NCI-H2227 treated with DMSO at 0.1 percent for 48 hours (cell line): ENCODE results near the gene URI1.
"Not testable (repeated sequence)": the region's sequence is repeated elsewhere in the genome, so short reads cannot be mapped to it uniquely, and the experiment has no call there.

ENCODE experiments used
- DNase-seq: peaks from one replicate; lab custom pipeline; 2025; lab: John Stamatoyannopoulos, UW

URI1 gene

DNA sequence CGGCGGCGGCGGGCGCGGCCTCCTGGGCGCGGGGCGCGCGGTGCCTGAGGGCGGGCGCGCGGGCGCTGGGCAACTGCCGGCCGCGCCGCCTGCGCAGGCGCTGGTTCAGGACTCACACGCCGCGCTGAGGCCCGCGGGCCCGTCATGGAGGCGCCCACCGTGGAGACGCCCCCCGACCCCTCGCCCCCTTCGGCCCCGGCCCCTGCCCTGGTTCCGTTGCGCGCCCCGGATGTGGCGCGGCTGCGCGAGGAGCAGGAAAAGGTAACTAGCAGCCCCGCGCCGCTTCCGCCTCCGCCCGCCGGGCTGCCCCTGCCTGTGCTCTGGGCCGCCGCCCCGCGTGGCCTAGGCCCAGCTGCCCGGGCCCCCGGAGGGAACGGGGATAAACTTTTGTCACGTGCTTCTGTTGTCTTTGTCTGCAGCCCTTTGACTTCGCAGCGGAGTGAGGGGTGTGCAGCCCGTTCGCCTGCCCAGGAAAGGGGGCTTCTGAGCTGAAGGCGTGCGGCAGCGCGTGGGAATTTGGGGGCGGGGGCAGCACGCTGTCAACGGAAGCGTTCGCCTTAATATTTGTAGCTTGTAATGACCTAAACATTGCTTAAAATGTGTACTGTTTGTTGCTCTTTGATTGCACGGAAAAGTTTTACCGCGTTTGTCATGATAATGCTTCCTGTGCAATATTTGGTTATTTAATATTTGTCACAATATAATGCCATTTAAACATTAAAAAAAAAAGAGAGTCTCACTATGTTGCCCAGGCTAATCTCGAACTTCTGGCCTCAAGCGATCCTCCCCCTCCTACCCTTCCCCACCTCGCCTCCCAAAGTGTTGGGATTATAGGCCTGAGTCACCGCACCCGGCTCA, 594 bp downstream of the URI1 start:
- peak; percentile 77 for DNase-seq

DNA sequence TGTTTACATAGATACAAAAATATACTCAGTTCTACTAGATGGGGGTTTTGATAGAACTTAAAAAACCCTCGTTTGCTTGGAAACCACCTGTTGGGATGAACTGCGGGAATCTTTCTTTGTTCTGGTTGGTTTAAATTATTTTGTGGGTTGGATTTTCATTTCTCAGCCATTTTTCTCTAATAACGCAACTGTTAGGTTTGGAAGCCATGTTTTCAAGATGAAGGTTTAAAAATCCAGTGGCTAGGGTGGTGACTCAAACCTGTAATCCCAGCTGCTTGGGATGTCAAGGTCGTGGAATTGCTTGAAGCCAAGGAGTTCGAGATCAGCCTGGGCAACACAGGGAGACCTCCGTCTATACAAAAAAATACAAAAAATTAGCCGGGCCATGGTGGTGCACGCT, 1.6 kb downstream of the URI1 start:
- DNase-seq, result no peak

DNA sequence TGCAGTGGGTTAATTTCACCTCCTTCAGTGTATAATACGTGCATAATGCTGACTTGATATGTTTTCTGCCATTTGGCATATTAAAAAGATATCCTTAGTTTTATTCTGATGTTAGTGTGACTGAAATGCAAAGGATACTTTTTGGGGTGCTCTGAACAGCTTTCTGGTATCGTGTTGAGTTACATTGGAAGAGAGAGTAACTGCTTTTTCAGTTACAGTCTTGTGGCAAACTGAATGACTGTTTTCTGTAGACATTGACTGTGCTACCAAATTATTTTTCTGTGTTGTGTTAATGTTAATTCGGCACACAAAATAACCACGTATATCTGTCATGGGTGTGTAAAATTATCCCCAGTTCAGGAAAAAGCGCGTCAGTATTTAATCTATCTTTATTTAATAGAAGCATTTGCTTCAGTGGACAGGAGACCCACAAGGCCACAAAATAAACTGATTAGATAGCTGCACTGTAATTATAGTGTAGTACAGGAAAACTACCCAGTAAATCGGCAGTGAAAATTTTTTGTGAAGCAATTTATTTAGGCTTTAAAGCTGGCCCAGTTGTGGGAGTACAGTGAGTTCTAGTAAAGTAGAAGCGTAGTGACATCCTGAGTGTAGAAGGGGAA, 2.5 kb downstream of the URI1 start:
- peak; percentile 60 for DNase-seq

DNA sequence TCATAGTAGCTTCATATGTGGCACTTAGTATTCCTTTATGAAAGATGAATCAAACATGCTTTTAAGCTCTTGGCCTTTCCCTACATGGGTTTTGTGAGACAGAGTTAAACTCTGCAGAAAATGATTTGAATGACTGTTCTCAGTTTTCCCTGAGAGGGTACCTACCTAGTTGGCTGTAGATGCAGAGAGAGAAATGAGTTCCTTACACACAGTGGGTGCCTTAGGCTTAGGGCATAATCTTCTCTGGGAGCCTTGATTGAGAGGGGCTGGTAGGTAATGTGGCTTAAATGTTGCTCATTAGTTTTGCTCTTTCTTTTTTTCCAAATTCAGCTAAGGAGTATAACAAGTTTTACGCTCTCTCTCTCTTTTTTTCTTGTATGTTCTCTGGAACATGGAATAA, 3.0 kb downstream of the URI1 start:
- no peak for DNase-seq

DNA sequence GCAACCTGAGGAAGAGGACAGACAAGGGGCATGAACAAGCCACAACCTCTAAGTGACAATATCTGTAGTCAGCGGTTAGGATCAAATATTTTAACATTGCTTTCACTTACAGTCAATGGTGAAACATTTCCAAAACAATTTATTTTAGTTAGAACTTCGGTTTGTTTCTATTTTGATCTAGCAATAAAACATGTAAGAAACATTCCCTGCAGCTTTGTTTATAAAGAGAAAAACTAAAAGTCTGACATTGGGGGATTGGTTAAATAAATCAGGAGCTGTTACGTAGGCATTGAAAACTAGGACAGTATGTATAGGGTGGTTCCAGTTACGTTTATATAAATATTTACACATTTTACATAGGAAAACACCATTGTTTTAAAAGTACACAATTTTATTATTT, 3.4 kb downstream of the URI1 start:
- no peak for DNase-seq

DNA sequence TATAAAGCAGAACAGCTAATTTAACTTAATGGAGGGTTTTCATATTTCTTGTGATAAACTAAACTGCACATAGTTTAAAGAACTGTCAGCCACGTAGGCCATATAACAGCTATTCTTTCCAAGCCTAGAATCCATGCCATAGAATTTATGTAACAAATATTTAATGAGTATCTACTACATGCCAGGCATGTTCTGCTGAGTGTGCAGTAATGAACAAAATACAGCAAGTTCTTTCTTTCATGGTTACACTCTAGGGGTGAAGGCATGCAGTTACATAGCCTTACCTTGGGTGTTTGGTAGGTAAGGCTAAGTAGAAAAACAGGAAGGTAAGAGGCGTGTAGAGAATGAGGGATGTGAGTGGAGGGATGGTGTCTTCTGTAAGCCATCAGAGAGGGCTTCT, 4.6 kb downstream of the URI1 start:
- no peak for DNase-seq

DNA sequence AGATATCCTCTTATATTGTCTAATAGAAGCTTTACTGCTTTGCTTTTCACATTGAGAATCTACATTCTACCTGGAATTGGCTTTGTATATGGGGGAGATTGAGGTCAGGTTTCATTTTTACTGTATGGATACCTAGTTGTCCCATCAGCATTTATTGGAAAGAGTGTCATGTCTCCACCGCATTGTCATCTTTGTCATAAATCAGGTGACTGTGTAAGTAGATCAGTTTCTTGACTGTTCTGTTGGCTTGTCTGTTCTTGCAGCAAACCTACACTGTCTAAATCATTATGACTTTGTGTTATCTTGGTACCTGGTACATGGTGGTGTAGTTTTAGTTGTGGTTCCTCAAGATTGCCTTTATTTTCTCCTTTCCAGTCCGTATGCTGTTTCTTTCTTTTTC, 5.8 kb downstream of the URI1 start:
- DNase-seq, result no peak

DNA sequence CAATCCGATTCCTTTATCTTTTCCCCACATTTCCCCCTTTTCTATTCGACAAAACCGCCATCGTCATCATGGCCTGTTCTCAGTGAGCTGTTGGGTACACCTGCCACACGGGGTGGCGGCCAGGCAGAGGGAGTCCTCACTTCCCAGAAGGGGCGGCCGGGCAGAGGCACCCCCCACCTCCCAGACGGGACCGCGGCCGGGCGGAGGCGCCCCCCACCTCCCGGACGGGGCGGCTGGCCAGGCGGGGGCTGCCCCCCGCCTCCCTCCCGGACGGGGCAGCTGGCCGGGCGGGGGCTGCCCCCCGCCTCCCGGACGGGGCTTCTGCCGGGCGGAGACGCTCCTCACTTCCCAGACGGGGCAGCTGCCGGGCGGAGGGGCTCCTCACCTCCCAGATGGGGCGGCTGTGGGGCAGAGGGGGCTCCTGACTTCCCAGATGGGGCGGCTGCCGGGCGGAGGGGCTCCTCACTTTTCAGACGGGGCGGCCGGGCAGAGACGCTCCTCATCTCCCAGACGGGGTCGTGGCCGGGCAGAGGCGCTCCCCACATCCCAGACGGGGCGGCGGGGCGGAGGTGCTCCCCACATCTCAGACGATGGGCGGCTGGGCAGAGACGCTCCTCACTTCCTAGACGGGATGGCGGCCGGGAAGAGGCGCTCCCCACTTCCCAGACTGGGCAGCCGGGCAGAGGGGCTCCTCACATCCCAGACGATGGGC, 6.9 kb downstream of the URI1 start:
- not testable (repeated sequence) for DNase-seq

DNA sequence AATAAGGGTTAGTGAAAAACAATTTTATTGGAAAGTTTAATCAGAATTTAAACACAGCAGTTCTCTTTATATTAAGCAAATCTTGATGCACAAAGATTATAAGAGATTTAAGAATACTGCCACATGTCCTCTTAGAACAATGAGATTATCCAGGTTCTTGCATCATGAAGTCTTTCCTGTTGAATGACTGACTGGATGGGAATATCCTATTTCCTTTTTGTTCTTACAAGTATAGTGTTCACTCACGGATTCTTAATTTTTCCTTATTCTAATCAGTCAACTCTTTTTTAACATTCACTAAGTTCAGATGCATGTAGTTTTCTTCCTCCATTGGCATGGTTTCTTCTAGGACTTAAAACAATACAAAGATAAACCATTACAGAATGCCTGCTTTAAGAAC, 10.1 kb downstream of the URI1 start:
- no peak for DNase-seq

DNA sequence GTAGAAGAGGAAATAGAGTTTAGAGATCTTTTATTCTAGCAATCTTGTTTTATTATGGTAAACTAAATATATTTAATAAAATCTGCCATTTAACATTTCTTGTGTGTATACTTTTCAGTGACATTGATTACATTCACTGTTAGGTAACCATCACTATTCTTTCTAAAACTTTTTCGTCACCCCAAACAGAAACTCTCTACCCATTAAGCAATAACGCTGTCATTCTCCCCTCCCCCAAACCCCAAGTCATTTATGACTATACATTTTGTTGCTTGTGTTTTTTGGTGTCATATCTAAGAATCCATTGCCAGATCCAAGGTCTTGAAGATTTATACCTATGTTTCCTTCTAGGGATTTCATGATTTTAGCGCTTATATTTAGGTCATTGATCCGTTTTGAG, 10.6 kb downstream of the URI1 start:
- DNase-seq, result no peak

DNA sequence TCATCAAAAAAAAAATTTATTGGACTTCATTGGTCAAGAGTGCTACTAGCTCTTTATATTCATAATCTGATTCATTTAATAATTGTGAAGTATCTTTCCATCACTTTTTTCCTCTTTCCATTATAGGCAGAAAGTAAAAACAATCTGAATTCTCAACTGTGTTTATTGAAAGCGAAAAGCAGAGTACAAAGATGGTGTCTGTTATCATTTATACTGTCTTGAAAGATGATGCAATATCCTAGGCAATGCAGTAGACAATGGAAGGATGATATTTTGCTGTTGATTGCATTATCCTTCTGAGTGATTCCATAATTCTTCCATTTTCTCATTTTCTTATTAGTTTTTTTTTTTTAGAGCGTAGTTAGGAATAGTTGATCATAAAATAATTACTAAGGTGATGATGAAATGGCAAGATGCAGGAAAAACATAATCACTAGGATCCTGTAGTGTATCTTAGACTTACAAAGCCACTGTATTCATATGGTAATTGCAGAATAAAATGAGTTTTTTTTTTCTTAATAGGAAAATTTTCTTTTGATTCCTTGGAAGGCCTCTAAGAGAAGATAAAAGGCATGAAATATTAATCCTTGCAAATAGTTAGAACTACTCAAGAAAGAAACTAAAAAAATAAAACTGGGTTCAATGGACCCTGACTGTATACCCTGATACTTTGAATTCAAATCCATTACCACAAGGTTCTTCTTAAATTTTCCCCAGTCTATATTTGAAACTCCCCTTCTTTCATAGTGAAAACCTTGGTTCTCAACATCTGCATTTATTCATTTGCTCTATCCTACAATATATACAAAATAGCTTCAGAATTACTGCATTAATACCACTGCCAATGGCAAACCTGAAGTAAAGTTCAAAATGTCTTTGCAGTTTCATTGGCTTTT, 11.6 kb downstream of the URI1 start:
- DNase-seq, result no peak

DNA sequence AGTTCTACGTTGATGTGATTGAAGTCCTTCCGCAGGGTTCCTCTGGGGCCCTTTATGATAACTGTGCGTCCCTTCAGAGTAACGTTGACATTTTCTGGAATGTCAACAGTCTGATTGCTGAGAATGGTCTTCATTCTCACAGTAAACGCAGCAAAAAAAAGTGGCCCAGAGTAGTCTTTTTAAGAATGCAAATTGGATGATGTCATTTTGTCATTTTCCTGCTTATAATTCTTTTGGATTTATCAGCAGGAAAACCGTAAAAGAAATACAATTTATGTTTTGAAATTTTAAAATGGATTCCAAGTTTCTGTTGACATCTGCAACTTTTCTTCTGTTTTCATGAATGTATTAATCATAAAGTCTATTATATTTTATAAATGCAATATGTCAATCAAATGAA, 14.8 kb downstream of the URI1 start:
- no peak for DNase-seq

DNA sequence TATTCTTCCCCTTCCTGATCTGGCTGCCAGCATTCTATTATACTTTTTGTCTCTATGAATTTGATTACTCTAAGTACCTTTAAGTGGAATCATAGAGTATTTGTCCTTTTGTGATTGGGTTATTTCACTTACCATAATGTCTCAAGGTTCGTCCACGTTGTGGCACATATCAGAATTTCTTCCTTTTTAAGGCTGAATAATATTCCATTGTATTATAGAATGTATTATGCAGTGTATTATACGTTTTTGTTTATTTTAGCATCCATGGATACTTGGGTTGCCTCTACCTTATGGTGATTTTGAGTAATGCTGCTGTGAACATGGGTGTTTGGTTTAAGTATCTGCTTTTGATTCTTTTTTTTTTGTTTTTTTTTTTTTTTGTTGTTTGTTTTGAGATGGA, 19.3 kb downstream of the URI1 start:
- no peak for DNase-seq

DNA sequence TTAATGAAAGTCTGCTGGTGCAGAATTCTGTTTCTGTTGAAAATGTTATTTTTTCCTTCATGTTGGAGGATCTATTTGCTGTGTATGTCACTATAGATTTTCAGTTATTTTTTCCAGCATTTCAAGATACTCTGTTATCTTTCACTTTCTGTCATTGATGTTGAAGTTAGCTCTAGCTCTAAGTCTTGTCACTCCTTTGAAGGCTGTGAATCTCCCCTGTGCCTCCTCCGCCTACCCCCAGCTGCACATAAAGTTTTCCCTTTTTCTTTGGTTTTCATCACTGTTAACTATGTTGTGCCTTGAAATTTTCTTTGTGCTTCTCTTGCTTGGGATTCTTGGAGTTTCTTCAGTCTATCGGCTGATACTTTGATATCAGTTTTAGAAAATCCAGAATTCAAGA, 20.8 kb downstream of the URI1 start:
- DNase-seq, result no peak

DNA sequence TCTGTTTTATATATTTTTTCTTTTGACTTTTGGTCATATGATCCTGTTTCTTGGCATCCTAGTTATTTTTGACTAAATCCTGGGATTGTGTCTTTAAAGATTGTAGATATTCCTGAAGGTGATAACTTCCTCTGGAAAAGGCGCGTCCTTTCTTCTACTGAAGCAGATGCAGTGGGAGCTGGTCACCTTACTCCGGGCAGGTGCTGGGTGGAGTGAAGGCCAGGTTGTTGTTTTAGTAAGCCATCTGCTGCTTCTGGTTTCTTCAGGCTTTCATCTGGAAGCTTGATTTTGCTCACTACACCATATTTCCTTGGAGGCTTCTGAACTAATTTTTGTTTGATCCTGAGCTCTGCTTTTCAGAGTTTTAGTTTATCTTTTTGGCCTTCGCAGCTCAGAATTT, 21.5 kb downstream of the URI1 start:
- DNase-seq, result no peak

DNA sequence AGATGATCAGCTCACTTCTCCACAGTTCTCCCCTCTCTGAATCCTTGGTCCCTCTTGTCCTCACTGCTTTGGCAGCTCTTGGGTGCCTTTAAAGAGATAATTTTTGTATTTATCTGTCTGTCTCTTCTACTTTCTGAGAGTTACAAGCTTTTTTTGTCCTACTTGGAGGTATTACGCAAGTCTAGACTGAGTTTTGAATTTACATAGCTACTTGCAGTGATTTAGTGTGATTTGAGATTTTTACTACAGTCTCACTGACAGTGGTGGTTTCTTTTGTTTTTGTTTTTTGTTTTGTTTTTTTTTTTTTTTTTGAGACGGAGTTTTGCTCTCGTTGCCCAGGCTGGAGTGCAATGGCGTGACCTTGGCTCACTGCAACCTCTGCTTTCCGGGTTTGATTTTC, 22.1 kb downstream of the URI1 start:
- DNase-seq, result no peak

DNA sequence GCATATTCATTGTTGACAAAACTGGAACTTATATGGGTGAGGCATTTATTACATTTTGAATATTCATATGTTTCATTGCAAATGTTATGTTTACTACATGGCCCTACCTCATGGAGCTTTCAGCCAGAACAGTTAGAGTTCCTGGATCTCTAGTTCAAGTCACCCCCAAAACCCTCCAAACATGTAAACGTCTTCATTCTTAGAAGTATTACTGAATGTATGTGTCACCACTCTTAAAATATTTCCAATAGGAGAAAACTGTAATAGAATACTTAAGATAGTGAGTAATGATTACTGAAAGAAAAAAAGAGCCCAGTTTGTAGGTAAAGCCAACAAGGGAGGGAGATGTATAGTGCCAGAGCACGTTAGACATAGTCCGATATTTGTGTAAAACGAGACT, 23.5 kb downstream of the URI1 start:
- DNase-seq, result no peak

DNA sequence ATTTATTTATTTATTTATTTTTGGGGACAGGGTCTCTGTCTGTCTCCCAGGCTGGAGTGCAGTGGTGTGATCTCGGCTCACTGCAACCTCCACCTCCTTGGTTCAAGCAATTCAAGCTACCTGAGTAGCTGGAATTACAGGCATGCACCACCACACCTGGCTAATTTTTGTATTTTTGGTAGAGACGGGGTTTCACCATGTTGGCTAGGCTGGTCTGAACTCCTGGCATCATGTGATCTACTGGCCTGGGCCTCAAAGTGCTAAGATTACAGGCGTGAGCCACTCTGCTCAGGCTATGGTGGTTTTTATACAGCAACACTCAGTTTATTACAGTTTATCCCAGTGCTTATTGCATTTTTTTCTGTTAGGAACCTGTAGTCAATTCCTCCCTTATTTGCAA, 24.1 kb downstream of the URI1 start:
- not testable (repeated sequence) for DNase-seq

DNA sequence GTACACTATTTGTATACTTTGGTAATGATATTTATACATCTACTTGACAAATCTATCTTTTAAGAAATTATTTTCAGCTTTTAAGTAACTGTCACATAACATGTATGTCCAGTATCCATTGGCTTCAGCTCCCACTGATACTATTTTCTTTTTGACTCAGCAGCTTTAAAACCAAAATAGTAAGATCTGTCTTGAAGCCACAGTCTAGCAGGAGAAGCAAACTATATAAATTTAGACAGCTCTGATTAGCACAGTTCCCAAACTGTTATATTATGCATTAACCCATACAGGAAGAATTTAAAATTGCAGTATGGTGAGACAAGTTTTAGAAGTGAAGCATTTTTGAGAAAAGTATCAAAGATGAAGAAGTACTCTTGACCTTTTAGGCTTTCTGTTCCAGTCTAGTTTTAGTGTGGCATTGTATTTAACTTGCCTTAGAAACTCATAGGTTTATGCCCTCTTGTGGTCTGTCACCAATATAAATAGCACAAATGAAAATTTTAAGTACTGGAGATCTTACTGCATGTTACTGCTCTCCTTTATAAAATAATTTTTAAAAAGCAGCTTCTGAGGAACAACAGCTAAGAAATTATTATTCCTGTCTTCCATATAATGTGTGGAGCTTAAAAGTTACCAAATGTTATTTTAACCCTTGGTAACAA, 24.7 kb downstream of the URI1 start:
- DNase-seq, result peak; percentile 54

DNA sequence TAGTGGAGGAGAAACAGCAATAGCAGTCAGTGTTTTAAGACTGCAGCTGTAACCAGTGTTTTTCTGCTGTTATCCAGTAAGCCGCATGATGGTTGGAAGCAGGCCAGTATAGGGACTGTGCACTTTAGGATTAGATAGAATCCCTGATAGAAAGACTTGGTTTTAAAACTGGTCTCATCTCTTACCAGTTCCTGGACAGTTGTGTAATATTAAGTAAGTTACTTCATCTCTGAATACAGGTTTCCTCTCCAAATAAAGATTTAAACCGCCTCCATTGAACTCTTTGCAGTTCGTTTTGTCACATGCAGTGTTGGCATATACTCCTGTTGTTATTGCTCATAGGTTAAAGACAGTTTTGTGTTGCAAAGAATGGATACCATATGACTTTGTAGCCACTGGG, 25.6 kb downstream of the URI1 start:
- DNase-seq, result no peak

DNA sequence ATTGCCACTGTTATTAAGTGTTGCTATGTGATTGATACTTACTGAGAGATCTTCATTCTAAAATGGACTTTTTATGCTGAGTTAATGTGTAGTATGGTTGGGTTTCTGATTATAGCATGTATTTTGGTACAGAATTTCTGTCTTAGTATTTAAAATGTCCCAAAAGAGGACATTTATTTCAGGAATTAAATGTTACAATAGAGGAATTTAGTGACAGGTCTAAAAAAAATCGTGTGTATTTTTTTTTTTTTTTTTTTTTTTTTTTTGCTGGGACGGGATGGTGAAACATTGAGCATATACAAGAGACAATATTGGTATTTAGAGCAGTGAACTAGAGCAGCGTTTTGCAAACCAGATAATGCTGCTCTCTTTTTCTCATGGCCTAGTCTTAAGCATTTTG, 27.9 kb downstream of the URI1 start:
- no peak for DNase-seq

DNA sequence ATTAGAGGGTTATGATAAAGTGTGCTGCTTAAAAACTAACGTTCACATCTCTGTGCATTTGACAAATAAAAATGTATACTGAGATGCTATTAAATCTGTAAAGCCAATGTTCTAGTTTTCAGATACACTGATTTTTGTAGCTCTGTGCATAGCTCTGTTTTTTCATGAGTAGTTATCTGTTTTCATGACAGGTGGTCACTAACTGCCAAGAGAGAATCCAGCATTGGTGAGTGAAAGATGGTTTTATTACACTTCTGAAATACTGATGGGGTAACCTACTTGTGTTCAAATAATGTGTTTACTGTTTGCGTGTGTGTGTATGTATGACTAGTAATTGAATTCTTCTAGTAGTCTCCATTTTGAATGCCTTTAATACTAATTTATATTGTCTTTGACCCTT, 29.0 kb downstream of the URI1 start:
- no peak for DNase-seq
